Measurements from ENCODE around the gene MCEMP1.

- TF ChIP-seq CTCF (IDR thresholded peaks at IDR 0.05) (peak in 1 of 5 experiments; percentile 51), POLR2A (IDR thresholded peaks at IDR 0.05) (no peak), POLR2AphosphoS5 (IDR thresholded peaks at IDR 0.05) (no peak)
These were observed 3.1 kb downstream of the MCEMP1 start for GRCh38 chr19:7679771-7680605.

Measured in transverse colon (tissue), 4 donors.